Femur (tissue), 1 donor: Measurements from ENCODE around the gene ALKBH7.
"Not testable (repeated sequence)": the region's sequence is repeated elsewhere in the genome, so short reads cannot be mapped to it uniquely, and the experiment has no call there.

Experiments used
- DNase-seq: peaks from one replicate; pipeline ENCODE4 v3.0.0-alpha.2; 2017

The ALKBH7 gene

DNA sequence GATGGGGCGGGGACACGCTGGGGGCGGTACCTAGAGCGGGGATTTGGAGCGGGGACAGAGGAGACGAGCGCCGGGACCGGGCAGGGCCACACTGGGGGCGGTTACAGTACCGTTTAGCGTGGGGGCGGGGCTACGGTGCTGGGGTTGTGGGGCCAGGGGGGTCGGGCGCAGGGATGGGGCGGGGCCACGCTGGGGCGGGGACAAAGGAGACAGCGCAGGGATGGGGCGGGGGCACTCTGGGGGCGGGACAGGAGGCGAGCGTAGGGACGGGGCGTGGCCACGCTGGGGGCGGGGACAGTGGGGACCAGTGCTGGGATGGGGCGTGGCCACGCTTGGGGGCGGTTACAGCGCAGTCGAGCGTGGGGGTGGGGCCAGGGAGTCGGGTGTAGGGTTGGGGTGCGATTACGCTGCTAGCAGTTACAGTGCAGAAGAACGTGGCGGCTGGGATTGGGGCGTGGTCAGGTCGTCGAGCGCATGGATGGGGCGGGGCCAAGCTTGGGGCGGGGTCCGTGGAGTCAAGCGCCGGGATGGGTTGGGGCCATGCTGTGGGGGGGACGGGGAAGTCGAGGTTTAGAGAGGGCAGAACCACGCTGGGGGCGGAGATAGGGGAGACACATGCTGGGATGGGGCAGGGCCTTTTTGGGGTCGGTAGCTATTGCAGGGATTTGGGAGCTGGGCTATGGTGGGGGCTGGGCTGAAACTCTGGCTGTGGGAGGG is 660 bp downstream of the ALKBH7 start:
- DNase-seq, result peak; percentile 100

- DNase-seq, result no peak
Observed at GRCh38 chr19:6373813-6374108, 1.2 kb downstream of the ALKBH7 start.

- peak; percentile 56 for DNase-seq
Observed at GRCh38 chr19:6374161-6374709, 1.6 kb downstream of the ALKBH7 start.

DNA sequence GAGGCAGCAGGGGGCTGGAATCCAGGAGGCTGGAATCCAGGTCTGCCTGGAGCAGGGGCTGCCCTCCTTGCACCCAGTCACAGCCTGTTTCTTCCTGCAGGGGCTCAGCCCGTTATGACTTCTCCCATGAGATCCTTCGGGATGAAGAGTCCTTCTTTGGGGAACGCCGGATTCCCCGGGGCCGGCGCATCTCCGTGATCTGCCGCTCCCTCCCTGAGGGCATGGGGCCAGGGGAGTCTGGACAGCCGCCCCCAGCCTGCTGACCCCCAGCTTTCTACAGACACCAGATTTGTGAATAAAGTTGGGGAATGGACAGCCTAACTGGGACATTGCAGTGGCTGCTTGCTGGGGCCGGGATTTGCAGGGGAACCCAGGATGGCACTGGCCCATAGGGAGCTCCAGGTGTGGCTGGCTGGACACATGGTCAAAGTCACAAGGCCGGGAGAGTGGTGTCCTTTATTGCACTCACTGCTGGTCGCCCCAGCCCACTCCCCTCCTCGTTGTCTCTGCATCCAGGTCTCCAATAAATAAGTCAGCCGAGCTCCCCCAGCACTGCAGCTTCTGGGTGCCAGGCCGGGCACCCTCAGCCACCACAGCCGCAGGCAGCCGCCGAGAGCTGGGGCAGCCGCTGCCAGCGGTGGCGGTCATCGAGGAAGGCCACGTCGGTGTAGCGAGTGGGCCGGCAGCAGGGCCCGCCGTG is 2.3 kb downstream of the ALKBH7 start:
- peak; percentile 42 for DNase-seq

GRCh38 chr19:6375411-6376010 is 2.9 kb downstream of the ALKBH7 start, which contains the start of gene PSPN:
TSS of gene PSPN (minus strand) at chr19:6375933. CDS start at chr19:6375849, 84 bp downstream.
- no peak for DNase-seq

GRCh38 chr19:6376512-6377190 is 4.1 kb downstream of the ALKBH7 start:
- DNase-seq, result no peak

DNA sequence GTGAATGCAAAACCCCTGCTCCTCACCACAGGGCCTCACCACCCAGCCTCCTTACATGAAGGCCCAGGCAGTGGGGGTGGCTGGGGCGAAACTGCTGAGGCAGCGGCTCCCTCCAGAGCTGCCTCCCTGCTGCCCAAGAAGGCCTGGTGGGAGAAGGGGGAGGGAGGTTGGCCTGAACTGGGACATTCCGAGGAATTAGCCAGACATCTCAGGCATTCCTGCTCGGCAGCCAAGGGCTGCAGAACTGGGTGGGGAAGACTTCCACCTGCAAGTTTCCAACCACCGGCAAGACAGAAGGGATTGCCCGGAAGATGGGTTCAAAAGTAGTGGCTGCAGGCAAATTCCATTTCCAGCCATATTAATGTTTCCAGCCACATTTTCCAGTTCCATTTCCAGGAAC is 5.4 kb downstream of the ALKBH7 start:
- peak; percentile 79 for DNase-seq

DNA sequence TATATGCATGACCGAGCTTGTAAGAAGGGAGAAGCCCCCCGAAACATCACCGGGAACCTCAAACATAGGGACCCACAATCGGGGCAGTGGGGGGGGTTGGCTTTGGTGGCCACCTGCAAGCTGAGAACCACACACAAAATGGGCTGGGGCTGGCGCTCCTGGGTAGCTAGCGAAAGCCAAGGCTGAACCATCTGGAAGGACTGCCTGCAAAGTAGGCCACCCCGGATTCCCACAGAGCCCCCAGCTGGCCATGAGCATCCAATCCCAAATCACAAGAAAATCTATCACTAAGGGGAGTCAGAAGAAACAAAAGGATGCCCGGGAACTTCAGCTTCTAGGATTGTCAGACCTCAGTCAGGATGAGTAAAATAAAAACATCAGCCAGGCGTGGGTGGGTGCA is 5.9 kb downstream of the ALKBH7 start:
- DNase-seq, result no peak

GRCh38 chr19:6379744-6380143 is 7.2 kb downstream of the ALKBH7 start:
- DNase-seq, result no peak

GRCh38 chr19:6381030-6381750 is 8.6 kb downstream of the ALKBH7 start:
- DNase-seq, result no peak

GRCh38 chr19:6383188-6383587 is 10.6 kb downstream of the ALKBH7 start:
- no peak for DNase-seq

DNA sequence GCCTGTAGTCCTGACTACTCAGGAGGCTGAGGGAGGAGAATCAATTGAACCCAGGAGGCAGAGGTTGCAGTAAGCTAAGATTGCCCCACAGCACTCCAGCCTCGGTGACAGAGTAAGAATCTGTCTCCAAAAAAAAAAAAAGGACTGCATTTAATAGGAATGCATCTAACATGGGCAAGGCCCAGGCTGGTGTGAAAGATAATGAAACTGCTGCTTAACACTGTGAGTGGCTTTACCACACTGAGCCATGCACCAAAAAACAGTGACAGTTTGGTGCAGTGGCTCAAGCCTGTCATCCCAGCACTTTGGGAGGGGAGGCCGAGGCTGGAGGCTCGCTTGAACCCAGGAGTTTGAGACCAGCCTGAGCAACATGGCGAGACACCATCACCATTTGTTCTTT is 11.8 kb downstream of the ALKBH7 start:
- no peak for DNase-seq

DNA sequence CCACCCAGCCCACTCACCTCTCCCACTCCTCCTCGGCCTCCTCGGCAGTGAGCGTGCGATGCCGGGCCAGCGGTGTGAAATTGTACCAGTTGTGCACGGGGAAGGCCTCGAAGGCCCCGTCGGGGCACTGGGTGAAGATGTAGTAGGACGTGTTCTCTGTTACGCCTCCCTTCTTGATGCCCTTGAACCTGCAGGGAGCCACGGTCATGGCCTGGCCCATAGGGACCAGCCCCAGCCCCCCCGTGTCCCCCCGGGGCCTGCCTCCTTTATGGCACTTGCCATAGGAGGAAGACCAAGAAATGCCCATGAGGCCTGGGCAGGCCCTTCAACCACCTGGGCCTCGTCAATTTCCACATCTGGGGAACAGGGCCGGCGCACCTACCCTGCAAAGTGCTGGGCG is 14.8 kb downstream of the ALKBH7 start:
- DNase-seq, result no peak

- no peak for DNase-seq
Observed at GRCh38 chr19:6392221-6393073, 19.9 kb downstream of the ALKBH7 start.

DNA sequence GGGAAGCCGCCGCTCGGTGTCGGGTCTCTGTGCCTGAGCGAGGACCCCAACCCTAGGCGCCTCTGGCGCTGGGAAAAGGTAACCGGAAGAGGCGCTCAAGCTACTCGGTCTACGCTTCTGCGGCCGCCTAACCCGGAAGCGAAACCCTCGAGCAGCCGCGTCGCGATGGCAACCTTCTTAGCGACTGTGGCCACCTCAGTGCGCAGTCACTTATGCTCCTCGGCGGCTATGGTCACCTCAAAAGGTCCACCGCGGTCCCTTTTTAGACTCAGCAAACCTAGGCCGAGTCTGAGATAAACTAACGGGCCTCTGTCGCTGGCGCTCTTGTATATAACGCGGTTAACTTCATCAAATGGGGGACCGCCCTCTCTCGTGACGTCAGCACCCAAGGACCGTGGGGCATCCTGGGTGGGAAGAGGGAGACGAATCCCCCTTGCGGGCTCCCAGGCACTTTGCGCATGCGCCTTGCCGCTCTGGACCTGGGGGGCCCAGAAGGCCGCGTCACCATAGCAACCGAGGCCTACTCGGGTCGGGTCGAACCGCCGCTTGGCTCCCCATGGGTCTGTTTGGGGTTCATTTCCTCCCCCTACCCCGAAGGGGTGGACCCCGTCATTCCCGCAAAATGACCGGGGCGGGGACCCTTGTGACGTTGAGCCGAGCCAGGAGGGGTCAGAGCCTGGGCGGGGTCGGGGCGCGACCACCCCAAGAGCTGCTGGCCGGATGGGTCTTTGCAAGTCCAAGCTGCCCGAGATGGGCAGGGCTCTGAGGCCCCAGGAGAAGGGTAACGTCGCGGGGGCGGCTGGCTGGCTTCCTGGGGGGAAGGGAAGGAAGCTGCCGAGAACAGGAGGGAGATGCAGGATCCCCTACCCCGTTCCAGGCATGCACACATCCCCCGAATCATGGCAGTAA is 20.7 kb downstream of the ALKBH7 start, which contains the start of gene GTF2F1:
TSS of gene GTF2F1 (minus strand) at position 91 of the 909 bp plus-strand sequence. CDS start 169 bp downstream, outside the sequence.
- DNase-seq, result peak; percentile 98

DNA sequence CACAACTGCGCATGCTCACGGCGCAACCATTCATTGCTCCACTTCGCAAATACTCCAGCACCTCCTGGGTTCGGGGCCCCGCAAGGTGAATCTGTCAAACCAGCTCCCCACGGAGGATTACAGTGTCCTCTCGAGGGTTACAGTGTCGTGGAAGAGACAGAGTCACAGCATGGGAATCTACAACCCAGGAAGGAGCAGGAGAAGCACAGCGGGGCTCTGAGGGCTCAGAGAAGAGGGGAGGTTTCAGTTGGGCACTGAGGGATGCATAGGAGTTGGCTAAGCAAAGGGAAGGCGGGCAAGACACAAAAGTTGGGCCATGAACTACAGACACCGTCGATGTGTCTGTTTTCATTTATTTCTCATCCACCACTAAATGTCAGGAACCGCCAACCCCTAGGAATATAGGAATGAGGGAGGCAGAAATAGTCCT is 21.4 kb downstream of the ALKBH7 start:
- no peak for DNase-seq

DNA sequence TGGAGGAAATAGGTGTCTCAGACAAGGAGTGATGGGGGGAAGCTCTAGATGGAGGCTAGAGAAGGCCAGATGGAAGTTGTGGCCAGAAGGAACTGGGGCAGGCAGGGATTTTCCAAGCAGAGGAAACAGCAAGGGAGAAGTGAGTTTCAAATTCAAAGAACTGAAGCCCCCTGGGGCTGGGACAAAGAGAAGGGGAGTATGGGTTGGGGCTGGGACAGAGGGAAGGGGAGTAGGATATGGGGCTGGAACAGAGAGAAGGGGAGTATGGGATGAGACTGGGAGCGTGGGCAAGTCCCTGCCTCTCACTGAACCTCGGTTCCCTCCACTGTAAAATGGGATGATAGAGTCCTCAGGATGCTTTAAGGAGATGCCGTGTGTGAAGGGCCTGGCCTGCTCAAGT is 22.2 kb downstream of the ALKBH7 start:
- no peak for DNase-seq

DNA sequence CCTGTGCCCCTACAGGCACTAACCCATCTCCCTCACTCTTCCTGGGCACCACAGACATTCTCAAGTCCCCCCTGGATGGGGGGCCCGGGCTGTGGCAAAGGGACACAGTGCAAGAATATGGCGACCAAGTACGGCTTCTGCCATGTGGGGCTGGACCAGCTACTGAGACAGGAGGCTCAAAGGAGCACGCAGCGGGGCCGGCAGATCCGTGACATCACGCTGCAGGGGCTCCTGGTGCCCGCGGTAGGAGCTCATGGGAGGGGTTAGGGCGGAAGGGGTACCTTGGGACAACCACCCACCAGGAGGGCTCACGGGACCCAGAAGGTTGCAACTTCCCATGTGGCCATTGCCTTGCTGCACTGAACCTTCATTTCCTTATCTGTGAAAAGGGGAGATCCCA is 23.7 kb downstream of the ALKBH7 start:
- DNase-seq, result no peak

- DNase-seq, result not testable (repeated sequence)
Observed at GRCh38 chr19:6400062-6400944, 27.7 kb downstream of the ALKBH7 start.
